ENCODE measurements around the gene CTDSP1.

Gene CTDSP1

GRCh38 chr2:218399391-218400166 lies at the start of gene CTDSP1:
TSS of gene CTDSP1 (plus strand) at chr2:218399868. CDS start at chr2:218400091, 223 bp downstream.
- Histone ChIP-seq H3K4me2 (ENCODE audit: low read depth, low read length) (peak within 1 kb of the TSS; percentile 92), H3K9ac (ENCODE audit: low read length) (peak within 1 kb of the TSS; percentile 89), H3F3A (ENCODE audit: insufficient read depth, low read length) (no peaks in the 10 kb centered on the region), H2AFZ (ENCODE audit: low read length) (peak within 1 kb of the TSS; percentile 69), H3K9me3 (replicated peaks; ENCODE audit: insufficient read depth, low read length) (no peaks in the 10 kb centered on the region), H3K4me3 (ENCODE audit: low read length) (peak within 1 kb of the TSS; percentile 80), H3K27ac (ENCODE audit: low read length) (peak within 1 kb of the TSS; percentile 52; the same call in 1 of the 2 replicates), H3K9me2 (replicated peaks; ENCODE audit: insufficient read depth, low read length) (no peaks in the 10 kb centered on the region), H3K79me2 (ENCODE audit: low read length) (peaks cover 28% of the 10 kb centered on the region), H4K20me1 (ENCODE audit: insufficient read depth, low read length) (no peaks in the 10 kb centered on the region), H3K4me1 (ENCODE audit: low read length) (peaks cover 20% of the 10 kb centered on the region), H3K36me3 (replicated peaks; ENCODE audit: insufficient read depth, low read length) (no peaks in the 10 kb centered on the region), H3K27me3 (replicated peaks; ENCODE audit: insufficient read depth, low read length) (peaks cover 24% of the 10 kb centered on the region)
- TF ChIP-seq EZH2 (optimal IDR thresholded peaks at IDR 0.05; ENCODE audit: low read depth, low read length), result no peak
- no peak for TF ChIP-seq EZH2phosphoT487 (IDR thresholded peaks at IDR 0.05; ENCODE audit: low read length)
- no peak for TF ChIP-seq CTCF (IDR thresholded peaks at IDR 0.05; ENCODE audit: low read length)
- DNase-seq, result peak; percentile 96

GRCh38 chr2:218354045-218354444 lies 45.6 kb upstream of the CTDSP1 start:
- H3K9me3 ChIP-seq (replicated peaks; ENCODE audit: insufficient read depth, low read length), result no peaks in the 10 kb centered on the region
- no peaks in the 10 kb centered on the region for H3K27me3 ChIP-seq (replicated peaks; ENCODE audit: insufficient read depth, low read length)
- H3K4me2 ChIP-seq (ENCODE audit: low read depth, low read length), result no peak overlapping the region
- no peaks in the 10 kb centered on the region for H4K20me1 ChIP-seq (ENCODE audit: insufficient read depth, low read length)
- TF ChIP-seq CTCF (IDR thresholded peaks at IDR 0.05; ENCODE audit: low read length) (no peak), EZH2phosphoT487 (IDR thresholded peaks at IDR 0.05; ENCODE audit: low read length) (no peak), EZH2 (optimal IDR thresholded peaks at IDR 0.05; ENCODE audit: low read depth, low read length) (no peak)
- H3K27ac ChIP-seq (ENCODE audit: low read length), result no peak overlapping the region
- no peaks in the 10 kb centered on the region for H3K9me2 ChIP-seq (replicated peaks; ENCODE audit: insufficient read depth, low read length)
- no peak overlapping the region for H3K4me3 ChIP-seq (ENCODE audit: low read length)
- H3K4me1 ChIP-seq (ENCODE audit: low read length), result no peaks in the 10 kb centered on the region
- H2AFZ ChIP-seq (ENCODE audit: low read length), result no peak overlapping the region
- H3K9ac ChIP-seq (ENCODE audit: low read length), result no peak overlapping the region
- H3K36me3 ChIP-seq (replicated peaks; ENCODE audit: insufficient read depth, low read length), result no peaks in the 10 kb centered on the region
- H3F3A ChIP-seq (ENCODE audit: insufficient read depth, low read length), result no peaks in the 10 kb centered on the region
- no peaks in the 10 kb centered on the region for H3K79me2 ChIP-seq (ENCODE audit: low read length)
- no peak for DNase-seq

GRCh38 chr2:218354850-218355443 lies 44.7 kb upstream of the CTDSP1 start:
- TF ChIP-seq CTCF (IDR thresholded peaks at IDR 0.05; ENCODE audit: low read length), result no peak
- TF ChIP-seq EZH2 (optimal IDR thresholded peaks at IDR 0.05; ENCODE audit: low read depth, low read length), result no peak
- no peak for TF ChIP-seq EZH2phosphoT487 (IDR thresholded peaks at IDR 0.05; ENCODE audit: low read length)
- no peak for DNase-seq
- Histone ChIP-seq H3K27me3 (replicated peaks; ENCODE audit: insufficient read depth, low read length) (no peaks in the 10 kb centered on the region), H3K9ac (ENCODE audit: low read length) (no peak overlapping the region), H3F3A (ENCODE audit: insufficient read depth, low read length) (no peaks in the 10 kb centered on the region), H3K9me3 (replicated peaks; ENCODE audit: insufficient read depth, low read length) (no peaks in the 10 kb centered on the region), H4K20me1 (ENCODE audit: insufficient read depth, low read length) (no peaks in the 10 kb centered on the region), H3K79me2 (ENCODE audit: low read length) (no peaks in the 10 kb centered on the region), H3K27ac (ENCODE audit: low read length) (no peak overlapping the region), H3K9me2 (replicated peaks; ENCODE audit: insufficient read depth, low read length) (no peaks in the 10 kb centered on the region), H3K36me3 (replicated peaks; ENCODE audit: insufficient read depth, low read length) (no peaks in the 10 kb centered on the region), H3K4me1 (ENCODE audit: low read length) (no peaks in the 10 kb centered on the region), H2AFZ (ENCODE audit: low read length) (no peak overlapping the region), H3K4me3 (ENCODE audit: low read length) (no peak overlapping the region), H3K4me2 (ENCODE audit: low read depth, low read length) (no peak overlapping the region)
